H54 (cell line): ENCODE measurements around the gene ARMC9.
"Not testable (repeated sequence)": the region's sequence is repeated elsewhere in the genome, so short reads cannot be mapped to it uniquely, and the experiment has no call there.

Source experiments
- DNase-seq: peaks from one replicate; pipeline ENCODE4 v3.0.0; 2011; ENCODE audit warnings: low spot score, mixed read lengths; ENCODE audit not compliant: insufficient read length
- FAIRE-seq: peaks from 3 replicates; lab custom pipeline; 2011; peaks lifted over from hg19 to GRCh38; lab: Jason Lieb, UNC
- POLR2A ChIP-seq: IDR thresholded peaks from 2 replicates; pipeline ENCODE4 v1.6.1; 2011; ENCODE audit warnings: low read depth, mild to moderate bottlenecking, low read length

ARMC9 gene

GRCh38 chr2:231172025-231172424 lies 26.4 kb upstream of the ARMC9 start:
- TF ChIP-seq POLR2A, result no peak
- DNase-seq (no peak), FAIRE-seq (no peak)

GRCh38 chr2:231174211-231174651 lies 24.2 kb upstream of the ARMC9 start:
- no peak for DNase-seq
- FAIRE-seq, result no peak
- TF ChIP-seq POLR2A, result no peak

- no peak for FAIRE-seq
- TF ChIP-seq POLR2A, result no peak
- DNase-seq, result no peak
Measured at GRCh38 chr2:231176066-231176465, 22.4 kb upstream of the ARMC9 start.

GRCh38 chr2:231177156-231178025 lies 21.0 kb upstream of the ARMC9 start:
- DNase-seq, result no peak
- no peak for TF ChIP-seq POLR2A
- FAIRE-seq, result no peak

GRCh38 chr2:231178805-231179204 lies 19.6 kb upstream of the ARMC9 start:
- not testable (repeated sequence) for FAIRE-seq, DNase-seq

- no peak for TF ChIP-seq POLR2A
- peak; percentile 59 for DNase-seq
- no peak for FAIRE-seq
Measured at GRCh38 chr2:231181860-231182512, 16.4 kb upstream of the ARMC9 start.

GRCh38 chr2:231182513-231182899 lies 15.9 kb upstream of the ARMC9 start:
- TF ChIP-seq POLR2A, result no peak
- no peak for DNase-seq
- FAIRE-seq, result no peak

- no peak for TF ChIP-seq POLR2A
- no peak for DNase-seq
- FAIRE-seq, result no peak
Measured at GRCh38 chr2:231183851-231184250, 14.6 kb upstream of the ARMC9 start.

- TF ChIP-seq POLR2A, result no peak
- FAIRE-seq (no peak), DNase-seq (no peak)
Measured at GRCh38 chr2:231184319-231184718, 14.1 kb upstream of the ARMC9 start.

- DNase-seq (no peak), FAIRE-seq (no peak)
- TF ChIP-seq POLR2A, result no peak
Measured at GRCh38 chr2:231185050-231185725, 13.2 kb upstream of the ARMC9 start.

GRCh38 chr2:231185886-231186285 lies 12.5 kb upstream of the ARMC9 start:
- DNase-seq (no peak), FAIRE-seq (no peak)
- TF ChIP-seq POLR2A, result no peak

- DNase-seq (no peak), FAIRE-seq (no peak)
- TF ChIP-seq POLR2A, result no peak
Measured at GRCh38 chr2:231186325-231186724, 12.1 kb upstream of the ARMC9 start.

GRCh38 chr2:231187736-231188505 lies 10.5 kb upstream of the ARMC9 start:
- FAIRE-seq (no peak), DNase-seq (no peak)
- TF ChIP-seq POLR2A, result no peak
